GM21526 (cell line): ENCODE measurements around the gene SAC3D1.

Experiments
- ATAC-seq: cut with Tn5 transposase; IDR thresholded peaks from one replicate; pipeline ENCODE4 v1.9.1; 2021; ENCODE audit warnings: moderate library complexity; ENCODE audit not compliant: unreplicated experiment, low FRiP score

Gene SAC3D1

DNA sequence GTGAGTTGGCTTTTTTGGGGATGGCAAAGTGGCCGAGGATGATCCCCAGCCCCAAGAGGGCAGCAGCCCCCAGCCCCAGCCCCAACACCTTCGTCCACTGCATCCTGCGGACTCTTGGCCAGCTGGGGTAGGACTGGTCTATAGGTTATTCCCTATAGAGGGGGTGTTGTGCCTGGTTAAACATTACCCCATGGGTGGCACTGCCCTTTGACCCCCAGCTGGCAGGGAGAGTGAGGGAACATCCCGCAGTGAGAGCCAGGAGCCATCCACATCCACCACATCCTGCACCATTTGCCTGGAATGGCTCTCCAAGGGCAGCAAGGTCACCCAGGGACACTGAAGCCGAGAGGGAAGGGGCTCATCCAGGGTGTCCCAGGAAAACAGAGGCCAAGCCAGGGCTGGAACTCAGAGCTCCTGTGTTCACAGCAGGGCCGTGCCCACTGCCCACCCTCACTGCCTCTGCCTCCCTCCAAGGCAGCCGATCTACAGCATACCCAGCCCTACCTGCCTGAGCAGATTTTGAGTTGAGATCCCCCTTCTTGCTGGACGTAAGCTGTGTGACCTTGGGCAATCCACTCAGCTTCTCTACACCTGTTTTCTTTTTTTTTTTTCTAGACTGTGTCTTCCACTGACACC, 17.5 kb downstream of the SAC3D1 start, which contains the start of gene NAALADL1:
TSS of gene NAALADL1 (minus strand) at position 135 of the 636 bp plus-strand sequence. CDS start at position 103, 32 bp downstream.
- no peak for ATAC-seq

DNA sequence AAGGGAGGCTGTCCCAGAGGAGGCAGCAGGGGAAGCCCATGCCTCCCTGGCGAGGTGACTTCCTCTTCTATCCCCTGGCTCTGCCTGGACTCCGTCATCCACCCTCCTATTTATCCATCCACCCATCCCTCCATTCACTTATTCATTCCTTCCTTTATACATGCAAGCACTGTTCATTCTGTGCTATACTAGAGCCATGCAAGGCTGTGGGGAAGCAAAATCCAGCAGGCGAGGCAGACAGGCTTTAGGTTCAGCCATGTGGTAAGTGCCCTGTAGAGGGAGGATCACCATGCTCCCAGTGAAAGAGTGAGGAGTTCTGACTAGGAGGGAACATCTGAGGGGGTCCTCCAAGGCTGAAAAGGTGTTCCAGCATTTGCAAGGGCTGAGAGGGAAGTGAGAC, 18.5 kb downstream of the SAC3D1 start:
- ATAC-seq = no peak

DNA sequence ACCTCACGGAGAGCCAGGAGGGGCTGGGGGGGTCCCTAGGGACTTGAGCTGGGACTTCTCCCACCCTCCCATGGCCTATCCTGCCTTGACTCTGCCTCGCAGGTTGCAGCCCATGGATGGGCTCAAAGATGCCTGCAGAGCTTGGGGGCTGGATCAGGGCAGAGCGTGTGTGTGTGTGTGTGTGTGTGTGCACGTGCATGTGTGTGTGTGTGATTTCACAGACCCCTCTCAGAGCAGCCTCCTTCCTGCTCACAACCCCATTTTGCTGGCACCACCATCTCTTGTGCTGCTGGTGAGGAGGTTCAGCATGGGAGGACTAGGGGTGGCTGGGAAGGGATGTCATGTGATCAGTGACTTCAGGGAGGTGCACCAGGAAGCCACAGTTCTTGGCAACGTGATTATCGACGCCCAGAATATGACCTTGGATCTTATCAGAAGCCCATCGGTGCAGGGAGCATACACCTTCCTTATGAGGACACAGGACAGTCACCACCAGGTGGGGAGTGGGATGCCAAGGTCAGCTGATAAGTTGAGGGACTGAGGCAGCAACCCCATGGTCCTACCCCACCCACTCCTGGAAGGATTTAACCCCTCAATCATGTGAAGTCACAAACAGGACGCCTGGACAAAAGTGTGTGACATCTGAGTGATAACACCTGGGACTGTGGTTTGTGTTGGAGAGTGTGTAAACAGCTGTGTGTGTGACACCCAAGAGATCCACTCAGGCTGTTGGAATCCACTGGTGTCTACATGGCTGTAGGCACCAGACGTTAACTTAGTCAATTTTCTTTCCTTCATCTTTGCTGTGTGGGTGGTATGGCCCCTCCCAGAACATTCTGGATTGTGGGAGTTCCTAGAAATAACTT, 19.2 kb downstream of the SAC3D1 start:
- no peak for ATAC-seq

DNA sequence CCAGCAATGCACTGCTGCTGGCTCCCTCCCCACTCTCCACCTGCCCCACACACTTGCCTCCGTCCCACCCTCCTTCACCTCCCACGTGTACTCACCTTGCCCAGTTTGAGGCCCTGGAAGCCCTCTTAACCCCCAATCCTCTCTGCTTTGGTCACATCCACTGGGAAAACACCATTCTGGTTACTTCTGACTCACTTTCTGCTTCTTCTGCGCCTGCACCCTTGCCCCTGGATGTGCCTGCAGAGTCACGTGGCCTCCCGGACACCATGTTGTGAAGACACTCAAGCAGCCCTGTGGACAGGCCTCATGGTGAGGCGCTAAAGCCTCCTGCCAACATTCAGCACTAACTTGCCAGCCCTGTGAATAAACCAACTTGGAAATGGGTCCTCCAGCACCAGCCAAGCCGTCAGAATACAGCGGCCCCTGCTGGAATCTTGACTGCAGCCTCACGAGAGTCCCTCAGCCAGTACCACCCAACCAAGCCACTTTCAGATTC, 20.0 kb downstream of the SAC3D1 start:
- ATAC-seq = no peak

DNA sequence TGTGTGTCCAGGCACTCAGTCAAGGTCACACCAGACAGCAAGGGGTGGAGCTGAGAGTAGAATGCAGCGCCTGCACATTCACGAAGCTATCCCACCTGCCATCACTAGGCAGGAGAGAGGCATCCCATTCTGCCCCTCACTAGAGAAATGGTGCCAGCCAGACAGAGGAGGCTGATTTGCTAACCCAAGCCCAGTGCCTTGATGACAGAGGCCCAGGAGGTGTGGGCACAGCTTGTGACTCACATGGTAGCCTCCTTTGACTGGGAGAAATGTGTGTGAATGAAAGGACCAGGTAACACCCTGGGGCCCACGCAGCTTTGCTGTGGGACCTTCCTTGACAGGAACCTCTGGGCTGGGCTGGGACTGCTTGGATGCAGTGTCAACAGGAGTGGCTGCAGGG, 22.5 kb downstream of the SAC3D1 start:
- ATAC-seq = no peak

DNA sequence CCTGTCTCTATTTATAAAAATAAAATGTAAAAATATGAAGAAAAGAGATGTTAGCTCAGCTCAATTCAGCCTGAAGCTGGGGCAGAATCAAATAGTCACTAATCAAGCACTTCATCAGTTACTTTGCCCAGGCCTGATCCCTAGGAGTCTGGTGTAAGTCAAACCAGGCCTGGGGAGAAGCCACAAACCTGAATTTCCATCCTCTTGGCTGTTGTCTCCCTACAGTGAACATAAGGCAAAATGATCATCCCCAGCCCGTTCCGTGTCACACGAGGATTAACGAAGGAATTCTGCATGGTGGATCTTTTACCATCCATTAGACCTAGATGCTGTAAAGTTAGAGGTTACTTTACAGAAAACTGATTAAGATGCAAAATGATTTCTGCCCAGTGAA, 23.8 kb downstream of the SAC3D1 start:
- no peak for ATAC-seq

DNA sequence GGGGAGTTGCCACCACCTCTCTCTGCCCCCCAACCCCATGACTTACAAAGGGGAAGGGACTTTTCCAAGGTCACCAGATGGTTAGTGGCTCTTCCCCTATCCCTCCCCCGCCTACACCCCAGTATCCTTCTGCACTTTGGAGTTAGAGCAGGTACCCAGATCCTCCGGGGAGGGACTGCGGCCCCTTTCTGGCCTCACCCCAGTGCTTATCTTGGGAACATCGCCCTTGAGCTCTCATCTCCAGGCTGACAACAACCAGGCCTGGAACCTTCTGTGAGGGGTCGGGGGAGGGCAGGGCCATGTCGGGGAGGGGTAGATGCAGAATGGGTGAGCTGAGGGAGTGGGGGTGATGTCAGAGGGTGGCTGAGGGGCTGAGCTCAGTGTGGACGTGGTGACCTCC, 24.8 kb downstream of the SAC3D1 start:
- ATAC-seq = no peak

DNA sequence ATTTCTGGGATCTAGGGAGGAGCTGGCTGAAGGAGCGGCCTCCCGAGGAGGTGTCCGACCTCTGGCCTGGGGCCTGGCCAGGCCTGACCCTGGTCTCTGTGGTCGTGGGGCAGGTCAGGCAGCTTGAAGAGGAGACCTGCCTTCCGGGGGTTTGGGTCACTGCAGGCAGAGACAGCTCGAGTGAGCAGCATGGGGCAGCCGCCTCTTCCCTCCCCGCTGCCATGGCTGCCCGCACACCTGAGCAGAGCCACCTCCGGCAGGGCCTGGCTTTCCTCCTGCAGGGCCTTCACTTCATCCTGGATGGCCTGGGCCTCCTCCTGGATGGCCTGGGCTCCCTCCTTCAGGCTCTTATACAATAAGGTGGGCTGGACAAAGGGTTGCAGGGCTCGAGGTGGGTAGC, 25.3 kb downstream of the SAC3D1 start:
- ATAC-seq = no peak

DNA sequence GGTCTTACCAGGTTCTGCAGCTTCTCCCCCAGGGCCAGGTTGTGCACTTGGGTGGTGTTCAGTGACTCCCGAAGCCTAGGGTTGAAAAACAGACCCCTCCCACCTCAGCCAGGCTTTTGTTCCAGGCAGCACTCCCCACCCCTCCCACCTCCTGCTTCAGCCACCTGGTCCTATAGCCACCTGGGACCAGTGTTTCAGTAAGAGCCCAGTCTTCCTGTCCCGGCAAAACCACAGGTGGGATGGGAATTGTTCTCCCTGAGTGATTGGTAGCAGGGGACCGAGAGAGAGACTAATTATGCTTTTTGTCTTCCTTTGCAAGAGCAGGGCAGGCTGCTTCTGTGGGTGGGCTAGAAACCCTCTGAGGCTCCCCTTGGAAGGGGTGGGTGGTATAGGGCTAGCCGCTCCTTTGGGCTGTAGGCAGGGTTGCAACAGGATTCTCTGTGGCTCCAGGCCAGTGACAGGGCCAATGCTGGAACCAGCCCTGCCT, 25.8 kb downstream of the SAC3D1 start:
- ATAC-seq = no peak

DNA sequence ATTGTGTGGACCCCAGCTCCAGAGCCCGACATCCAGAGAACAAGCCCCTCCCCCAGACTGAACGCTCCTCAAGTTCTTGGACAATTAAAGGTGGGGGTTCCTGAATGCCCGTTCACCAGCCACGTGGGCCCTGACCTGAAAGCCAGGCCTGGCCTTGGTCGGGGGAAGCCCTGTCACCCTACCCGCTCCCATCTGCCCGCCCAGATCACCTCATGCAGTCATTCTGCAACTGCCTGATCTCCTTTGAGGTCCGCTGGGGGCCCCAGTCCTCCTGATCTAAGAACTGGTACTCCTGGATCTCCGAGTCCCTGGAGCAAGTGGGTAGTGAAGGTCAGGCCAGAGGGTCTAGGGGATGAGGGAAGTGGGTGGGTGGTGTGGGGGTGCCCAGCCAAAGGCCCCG, 26.4 kb downstream of the SAC3D1 start:
- ATAC-seq = no peak

DNA sequence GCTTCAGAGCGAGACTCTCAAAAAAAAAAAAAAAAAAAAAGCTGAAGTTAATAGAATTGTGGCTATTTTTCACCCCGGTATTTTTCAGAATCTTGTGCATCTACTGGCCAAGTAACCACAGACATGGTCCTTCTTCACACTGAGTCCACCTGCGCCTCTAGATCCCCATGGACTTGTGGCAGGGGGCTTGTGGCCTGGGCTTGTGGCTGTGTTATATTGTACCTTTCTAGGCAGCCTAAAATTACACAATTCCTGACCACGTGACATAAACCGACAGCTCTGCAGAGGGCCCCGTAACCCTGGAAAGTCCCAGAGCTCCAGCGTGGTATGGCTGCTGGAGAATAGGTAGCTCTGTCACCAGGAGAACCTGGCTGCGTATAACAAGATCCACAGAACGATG, 28.2 kb downstream of the SAC3D1 start:
- no peak for ATAC-seq

DNA sequence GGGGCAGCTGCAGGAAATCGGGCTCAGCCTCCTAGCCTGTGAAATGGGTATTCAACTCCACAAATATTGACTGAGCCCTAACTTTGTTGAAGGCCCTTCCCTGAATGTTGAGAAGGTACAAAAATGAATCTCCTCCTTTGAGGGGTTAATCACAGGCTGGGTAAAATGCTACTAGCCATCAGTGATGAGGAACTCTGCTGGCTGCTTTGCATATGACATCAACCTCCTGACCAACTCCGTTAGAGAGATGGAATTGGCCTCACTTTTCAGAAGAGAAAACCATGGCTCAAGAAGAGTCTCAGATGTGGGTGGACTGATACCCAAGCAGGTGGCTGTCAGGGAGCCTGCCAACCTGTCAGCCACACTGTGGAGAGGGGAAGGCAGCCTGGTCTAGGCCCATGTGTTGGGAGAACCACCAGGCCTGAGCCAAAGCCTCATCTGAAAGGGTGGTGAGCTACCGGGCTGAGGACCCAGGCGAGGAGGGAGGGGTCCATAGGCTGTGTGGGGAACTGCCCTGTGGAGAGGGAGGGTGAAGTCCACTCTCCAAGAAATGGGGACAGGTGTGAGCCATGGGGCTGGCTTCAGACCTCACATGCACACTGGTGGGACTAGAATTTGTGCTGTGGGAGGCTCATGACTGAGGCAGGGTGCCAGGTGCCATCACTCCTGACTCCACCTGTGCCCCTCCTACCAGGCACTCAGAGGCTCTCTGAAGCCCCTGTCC, 31.1 kb downstream of the SAC3D1 start:
- no peak for ATAC-seq

DNA sequence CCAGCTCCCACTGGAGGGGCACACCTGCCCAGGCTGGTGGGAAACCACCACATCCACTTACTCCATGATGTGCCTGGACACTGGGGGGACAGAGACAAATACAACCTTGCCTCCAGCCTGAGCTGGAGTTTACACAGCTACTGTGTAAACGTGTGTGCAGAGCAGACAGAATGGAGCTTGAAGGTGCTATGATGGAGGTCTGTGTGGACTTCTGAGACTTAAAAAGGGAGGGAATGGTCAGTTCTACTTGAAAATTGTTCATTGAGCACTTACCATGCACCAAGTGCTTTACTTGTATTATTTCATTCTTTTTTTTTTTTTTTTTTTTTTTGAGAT, 31.6 kb downstream of the SAC3D1 start:
- ATAC-seq = no peak

DNA sequence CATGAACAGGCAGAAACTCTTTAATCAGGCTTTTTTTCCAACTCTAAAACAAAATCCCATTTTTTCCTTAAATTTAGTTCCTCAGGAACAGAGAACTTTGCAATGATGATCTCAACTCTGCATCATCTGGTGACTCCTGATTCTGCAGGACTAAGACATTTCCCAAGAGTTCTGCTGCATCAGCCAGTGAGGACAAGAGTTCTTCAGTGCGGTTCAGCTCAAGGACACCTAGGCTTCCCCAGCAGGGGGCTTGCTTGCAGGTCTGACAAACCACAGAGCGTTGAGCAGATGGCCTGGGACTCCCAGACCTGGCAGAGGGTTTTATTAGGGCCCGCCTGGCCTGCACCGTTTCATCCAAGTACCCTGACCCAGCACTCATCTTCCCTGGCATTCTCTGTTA, 36.4 kb downstream of the SAC3D1 start:
- ATAC-seq = no peak

DNA sequence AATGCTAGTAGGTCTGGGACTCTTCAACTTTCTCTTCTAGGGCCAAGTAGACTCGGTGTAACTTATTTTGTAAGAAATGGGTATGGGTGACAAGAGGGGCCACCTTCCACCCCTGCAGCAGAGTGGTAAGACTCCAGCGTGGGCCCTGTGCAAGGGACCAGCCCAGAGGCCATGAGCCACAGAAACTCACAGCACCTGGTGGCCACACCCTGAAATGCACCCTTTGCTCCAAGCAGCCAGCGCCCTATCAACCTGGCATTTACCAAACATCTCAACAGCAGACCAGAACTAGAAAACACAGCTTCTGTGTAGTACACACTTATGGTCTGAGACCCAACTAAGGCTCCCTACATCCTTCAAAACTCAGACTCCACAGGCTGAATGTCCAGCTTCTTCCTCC, 37.1 kb downstream of the SAC3D1 start:
- ATAC-seq = no peak

DNA sequence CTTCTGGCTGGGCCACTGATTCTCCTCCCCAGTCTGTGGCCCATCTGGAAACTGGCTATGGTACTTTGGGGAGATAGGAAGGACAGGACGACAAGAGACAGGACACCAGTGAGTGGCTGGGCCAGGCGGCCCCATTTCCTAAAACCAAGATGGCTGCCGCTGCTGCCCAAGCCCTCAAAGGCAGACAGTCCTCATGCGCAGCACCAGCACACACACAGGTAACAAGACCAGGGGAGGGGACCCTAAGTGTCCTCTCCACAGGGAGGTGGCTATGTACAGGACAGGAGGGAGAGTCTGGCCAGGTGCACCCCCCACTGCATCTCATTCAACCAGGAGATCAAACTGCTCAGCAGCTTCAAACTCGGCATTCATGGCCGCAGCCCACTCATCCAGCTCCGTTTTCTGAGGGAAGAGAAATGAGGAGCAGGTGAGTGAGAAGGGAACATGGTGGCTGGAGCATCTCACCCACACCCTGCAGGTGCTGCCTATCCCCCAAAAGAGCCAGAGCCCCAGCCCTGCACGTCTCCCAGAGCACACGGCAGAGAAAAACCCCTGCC, 37.9 kb downstream of the SAC3D1 start:
- ATAC-seq = no peak

DNA sequence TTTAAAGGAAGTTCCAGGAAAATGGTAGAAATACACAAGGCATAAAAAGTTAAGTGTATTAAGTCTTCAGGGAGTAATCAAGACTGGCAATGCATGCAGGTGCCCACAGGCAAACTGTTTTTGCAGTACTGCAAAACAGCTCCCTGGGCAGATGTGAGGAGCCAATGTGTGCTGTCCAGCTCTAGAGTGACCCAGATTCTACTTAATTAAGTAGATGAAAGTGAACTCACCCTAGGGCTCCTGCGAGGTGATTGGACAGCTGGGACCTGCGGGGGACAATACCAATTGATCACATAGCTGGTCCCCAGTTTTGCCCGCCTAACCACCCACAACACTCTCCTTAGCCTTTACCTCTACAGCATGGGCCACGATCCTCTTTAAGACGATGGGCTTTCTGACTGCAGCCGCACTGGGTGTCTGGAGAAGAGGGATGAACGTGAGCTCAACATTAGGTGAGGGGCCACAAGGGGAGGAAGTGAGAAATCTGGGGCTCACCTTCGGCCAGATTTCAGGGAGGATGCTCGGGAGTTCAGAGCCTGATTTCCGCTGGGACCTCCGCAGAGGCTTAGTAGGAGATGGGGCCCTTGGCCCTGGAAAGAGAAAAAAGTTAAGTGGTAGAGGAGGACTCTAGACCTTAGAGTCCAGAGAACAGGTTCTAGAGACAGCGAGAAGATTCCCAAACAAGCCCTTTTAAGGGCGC, 42.3 kb downstream of the SAC3D1 start:
- ATAC-seq = peak; percentile 16

DNA sequence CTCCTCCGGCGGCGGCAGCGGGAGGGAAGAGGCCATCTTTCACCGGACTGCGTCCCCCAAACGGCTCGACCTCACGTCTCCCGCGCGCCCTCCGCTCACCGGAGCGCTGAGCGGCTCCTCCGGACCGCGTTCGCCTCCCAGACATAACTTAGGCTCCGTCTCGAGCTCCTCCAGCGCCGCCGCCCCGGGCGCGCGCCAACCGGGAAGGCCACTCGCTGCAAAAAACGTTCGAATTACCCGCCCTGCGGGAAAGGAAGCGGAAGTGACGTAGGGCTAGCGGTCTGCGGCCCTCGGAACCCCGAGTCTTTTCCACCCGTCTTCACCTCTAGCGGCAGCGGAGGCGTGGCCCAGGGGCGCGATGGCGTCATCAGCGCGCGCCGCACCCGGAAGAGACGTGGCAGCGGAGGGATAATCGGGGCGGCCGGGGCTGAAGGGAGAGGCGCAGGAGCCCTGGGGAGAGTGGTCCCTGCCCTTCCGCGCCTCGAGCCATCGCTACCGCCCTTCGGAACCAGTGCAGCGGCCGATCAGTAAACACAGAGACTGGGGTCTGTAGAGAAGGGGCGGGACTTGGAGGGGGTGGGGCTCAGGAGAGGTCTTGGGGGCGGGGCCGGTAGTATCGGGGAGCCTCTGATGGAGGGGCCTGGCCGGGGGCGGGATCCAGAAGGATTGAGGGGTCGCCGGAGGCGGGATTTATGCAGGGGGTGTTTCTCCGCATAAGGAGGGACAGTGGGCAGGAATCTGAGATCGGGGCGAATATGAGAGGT, 43.0 kb downstream of the SAC3D1 start, which contains the start of the genes CDCA5 and ZFPL1:
TSS of gene CDCA5 (minus strand) at position 207 of the 764 bp plus-strand sequence. CDS start at position 145, 62 bp downstream.
TSS of gene ZFPL1 (plus strand) at position 389 of the 764 bp plus-strand sequence. CDS start 477 bp downstream, outside the sequence.
- ATAC-seq = peak; percentile 68
